ENCODE measurements around the gene STK39.

DNA sequence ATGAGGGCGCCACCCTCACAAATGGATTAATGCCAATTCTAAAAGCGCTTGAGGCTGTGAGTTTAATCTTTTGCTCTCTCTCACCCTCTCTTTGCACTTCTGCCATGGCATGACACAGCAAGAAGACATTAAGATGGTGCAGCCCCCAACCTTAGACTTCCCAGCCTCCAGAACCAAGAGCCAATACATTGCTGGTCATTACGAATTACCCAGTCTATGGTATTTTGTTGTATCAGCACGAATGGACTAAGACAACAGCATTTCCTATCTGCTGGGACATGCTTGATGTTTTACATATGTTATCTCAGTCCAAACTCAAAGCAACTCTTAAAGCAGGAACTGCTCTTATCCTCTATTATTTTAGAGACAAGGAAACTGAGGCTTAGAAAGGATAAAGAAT lies 222.9 kb downstream of the STK39 start:
- no peak for TF ChIP-seq POLR2A (IDR thresholded peaks at IDR 0.05)
- TF ChIP-seq, protein P1, sequence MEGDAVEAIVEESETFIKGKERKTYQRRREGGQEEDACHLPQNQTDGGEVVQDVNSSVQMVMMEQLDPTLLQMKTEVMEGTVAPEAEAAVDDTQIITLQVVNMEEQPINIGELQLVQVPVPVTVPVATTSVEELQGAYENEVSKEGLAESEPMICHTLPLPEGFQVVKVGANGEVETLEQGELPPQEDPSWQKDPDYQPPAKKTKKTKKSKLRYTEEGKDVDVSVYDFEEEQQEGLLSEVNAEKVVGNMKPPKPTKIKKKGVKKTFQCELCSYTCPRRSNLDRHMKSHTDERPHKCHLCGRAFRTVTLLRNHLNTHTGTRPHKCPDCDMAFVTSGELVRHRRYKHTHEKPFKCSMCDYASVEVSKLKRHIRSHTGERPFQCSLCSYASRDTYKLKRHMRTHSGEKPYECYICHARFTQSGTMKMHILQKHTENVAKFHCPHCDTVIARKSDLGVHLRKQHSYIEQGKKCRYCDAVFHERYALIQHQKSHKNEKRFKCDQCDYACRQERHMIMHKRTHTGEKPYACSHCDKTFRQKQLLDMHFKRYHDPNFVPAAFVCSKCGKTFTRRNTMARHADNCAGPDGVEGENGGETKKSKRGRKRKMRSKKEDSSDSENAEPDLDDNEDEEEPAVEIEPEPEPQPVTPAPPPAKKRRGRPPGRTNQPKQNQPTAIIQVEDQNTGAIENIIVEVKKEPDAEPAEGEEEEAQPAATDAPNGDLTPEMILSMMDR (IDR thresholded peaks at IDR 0.05): no peak
